Superior temporal gyrus (tissue), 1 donor: ENCODE data around the gene DISP1.

Source experiments
- DNase-seq: peaks from one replicate; pipeline ENCODE4 v3.0.0-alpha.2; 2016; ENCODE audit errors: extremely low spot score

The DISP1 gene, protein sequence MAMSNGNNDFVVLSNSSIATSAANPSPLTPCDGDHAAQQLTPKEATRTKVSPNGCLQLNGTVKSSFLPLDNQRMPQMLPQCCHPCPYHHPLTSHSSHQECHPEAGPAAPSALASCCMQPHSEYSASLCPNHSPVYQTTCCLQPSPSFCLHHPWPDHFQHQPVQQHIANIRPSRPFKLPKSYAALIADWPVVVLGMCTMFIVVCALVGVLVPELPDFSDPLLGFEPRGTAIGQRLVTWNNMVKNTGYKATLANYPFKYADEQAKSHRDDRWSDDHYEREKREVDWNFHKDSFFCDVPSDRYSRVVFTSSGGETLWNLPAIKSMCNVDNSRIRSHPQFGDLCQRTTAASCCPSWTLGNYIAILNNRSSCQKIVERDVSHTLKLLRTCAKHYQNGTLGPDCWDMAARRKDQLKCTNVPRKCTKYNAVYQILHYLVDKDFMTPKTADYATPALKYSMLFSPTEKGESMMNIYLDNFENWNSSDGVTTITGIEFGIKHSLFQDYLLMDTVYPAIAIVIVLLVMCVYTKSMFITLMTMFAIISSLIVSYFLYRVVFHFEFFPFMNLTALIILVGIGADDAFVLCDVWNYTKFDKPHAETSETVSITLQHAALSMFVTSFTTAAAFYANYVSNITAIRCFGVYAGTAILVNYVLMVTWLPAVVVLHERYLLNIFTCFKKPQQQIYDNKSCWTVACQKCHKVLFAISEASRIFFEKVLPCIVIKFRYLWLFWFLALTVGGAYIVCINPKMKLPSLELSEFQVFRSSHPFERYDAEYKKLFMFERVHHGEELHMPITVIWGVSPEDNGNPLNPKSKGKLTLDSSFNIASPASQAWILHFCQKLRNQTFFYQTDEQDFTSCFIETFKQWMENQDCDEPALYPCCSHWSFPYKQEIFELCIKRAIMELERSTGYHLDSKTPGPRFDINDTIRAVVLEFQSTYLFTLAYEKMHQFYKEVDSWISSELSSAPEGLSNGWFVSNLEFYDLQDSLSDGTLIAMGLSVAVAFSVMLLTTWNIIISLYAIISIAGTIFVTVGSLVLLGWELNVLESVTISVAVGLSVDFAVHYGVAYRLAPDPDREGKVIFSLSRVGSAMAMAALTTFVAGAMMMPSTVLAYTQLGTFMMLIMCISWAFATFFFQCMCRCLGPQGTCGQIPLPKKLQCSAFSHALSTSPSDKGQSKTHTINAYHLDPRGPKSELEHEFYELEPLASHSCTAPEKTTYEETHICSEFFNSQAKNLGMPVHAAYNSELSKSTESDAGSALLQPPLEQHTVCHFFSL (N-terminal part only)

DNA sequence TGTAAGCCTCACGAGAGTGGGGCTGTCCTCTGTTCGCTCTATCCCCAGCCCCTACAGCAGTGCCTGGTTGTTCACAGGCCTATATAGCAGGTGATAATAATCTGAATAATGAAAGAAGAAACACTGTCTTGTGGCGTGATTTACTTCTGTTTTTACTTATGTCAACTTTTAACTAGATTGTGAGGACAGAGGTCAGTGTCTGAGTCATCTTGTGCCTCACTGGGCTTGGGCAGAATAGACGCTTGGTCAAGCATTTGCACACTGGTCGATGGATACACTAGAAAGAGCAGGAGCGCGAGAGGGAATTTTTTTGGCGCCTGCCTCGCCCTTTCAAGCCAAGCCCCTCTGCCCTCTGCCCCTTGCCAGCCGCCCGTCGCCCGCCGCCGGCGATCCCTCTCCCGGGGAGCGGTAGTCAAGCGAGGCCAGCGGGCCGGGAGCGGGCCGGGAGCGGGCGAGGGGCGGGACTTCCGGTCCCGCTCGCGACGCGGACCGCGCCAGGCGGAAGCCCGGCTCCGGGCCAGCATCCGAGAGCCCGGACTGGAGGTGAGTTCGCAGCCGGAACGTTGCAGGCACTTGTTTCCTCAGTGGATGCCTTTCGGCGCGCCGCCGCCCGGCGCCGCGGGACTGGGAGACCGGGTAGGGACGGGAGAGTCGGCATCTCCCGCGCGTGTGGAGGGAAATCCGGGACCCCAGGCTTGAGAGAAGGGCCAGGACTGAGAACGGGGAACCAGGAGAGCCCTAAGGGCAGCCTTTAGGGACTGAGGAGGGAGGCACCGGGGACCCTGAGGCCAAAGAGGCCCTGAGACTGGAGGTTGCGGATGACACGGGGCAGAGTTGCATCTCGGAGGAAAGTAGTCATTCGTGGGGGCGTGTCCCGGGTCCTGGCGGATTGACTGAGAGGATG is at the start of gene DISP1:
Gene DISP1, plus strand, starts transcription at position 504 of the 904 bp plus-strand sequence. CDS start 127,785 bp downstream, outside the sequence.
- peak; percentile 74 for DNase-seq

DNA sequence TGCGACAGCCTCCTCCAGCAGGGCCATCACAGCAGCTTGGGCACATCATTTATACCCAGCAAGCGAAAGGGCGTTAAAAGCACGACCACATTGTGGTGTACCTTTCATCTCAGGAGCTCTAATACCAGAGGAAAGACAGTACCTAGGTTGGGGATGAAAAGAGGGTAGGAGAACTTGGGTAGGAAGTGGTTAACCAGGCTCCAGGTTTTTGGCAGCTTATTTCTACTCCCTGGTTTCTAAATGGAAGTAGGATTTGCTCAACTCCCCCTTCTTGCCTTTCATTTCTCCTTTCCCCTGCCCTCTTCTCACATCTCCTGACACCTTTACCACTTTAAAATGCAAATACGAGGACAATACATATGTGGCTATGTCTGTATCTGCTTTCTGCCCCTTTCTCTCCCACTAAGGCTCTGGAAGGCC is 47.7 kb upstream of the DISP1 start:
- no peak for DNase-seq

DNA sequence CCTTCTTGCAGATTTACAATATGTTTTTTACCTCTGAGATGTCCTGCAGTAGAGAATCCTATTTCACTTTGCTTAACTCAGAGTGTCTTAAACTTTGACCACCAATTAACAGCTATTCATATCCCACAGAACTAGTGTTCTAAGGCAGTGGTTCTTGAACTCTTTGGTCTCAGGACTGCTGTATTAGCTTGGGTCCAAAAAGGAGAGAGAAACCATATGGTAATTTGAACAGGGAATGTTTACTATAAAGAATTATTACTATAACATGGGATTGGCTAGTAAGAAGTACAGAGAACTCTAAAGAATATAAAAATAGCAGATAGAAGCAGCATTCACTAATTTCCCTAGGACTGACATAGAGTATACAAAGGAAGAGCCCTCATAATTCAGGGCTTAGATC is 46.2 kb upstream of the DISP1 start:
- DNase-seq: no peak

DNA sequence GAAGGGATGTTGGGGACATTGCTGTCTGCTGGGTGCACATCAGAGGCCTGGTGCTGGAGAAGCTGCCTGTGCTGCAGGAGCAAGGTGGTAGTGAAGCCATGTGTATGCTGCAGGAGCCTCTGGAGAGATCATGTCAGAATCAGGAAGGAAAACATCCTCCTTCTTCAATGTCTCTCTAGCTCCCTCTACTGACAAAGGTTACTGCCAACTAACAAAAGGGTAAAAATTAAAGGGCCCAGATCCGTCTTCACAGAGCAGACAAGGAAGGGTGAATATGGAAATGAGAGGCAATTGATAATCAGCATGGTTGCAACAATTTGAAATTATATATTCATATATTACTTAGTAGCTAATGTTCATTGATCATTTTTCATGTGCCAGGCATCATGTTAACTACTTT is 45.7 kb upstream of the DISP1 start:
- DNase-seq: no peak

DNA sequence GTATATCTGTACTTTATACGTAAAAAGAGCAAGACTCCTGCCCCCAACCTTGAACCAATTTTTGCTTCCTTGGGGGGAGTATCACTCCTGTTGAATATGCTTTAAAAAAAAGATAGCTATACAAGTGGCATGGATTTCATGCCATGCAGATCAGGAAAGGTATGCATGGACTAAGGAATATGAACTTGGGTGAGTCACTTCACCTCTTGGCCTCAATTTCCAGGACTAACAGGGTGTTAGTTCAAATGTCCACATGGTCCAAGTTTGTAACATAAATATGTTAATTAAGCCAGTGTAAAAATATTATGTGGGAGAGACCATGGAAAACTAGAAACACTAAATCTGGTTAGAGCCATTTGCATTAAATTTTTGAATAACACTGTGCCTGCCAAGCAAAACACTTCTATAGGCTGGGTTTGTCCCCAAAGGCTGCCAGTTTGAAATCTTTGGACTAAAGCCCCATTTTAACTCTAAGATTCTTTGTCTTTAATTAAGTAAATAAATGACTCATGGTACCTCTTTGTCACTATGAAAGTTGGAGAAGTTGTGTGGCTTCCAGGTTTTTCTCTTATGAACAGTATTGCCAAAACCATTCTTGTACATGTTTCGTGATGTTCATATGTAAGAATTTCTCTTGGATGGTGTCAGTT is 44.7 kb upstream of the DISP1 start:
- no peak for DNase-seq

DNA sequence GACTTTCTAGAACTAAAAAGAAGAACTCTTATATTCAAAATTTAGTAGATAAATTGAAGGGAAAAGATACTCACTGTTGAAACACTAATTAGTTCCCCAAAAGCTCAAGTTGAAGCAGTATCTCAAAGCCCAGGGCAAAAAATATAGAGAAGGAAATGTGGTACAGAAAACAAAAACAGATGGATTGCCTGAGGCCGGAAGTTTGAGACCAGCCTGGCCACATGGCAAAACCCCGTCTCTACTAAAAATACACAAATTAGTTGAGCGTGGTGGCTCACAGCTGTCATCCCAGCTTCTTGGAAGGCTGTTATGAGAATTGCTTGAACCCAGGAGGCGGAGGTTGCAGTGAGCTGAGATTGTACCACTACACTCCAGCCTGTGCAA is 41.9 kb upstream of the DISP1 start:
- no peak for DNase-seq

DNA sequence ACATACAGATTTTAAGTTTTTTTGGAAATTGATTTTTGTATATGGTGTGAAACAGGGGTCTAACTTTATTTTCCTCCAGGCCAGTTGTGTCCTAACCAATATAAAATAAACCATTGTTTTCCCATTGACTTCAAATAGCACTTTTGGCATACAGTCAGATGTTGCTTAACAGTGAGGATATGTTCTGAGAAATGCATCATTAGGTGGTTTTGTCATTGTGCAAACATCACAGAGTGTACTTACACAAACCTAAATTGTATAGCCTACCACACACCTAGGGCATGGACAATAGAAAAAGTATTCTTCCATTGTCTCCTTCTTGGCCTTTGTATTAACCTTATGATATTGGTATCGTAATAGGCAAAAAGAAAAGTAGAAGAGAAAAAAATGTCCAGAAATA is 37.4 kb upstream of the DISP1 start:
- no peak for DNase-seq

DNA sequence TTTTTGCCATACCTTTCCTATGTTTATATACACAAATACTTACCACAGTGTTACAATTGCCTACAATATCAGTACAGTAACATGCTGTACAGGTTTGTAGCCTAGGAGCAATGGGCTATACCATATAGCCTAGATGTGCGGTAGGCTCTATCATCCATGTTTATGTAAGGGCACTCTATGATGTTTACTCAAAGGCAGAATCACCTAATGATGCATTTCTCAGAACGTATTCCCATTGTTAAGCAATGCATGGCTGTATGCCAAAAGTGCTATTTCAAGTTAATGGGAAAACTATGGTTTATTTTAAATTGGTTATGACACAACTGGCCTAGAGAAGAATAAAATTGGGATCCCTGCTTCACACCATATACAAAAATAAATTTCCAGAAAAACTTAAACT is 36.9 kb upstream of the DISP1 start:
- no peak for DNase-seq

DNA sequence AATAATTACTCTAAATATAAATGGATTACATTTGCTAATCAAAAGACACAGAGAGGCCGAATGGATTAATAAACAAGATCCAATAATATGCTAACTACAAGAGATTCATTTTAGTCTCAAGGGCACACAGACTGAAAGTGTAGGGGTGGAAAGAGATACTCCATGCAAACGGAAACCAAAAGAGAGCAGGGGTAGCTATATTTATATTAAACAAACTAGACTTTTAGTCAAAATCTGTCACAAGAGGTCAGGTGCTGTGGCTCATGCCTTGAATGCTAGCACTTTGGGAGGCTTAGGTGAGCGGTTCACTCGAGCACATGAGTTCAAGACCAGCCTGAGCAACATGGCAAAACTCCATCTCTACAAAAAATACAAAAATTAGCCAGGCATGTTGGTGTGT is 33.6 kb upstream of the DISP1 start:
- no peak for DNase-seq

DNA sequence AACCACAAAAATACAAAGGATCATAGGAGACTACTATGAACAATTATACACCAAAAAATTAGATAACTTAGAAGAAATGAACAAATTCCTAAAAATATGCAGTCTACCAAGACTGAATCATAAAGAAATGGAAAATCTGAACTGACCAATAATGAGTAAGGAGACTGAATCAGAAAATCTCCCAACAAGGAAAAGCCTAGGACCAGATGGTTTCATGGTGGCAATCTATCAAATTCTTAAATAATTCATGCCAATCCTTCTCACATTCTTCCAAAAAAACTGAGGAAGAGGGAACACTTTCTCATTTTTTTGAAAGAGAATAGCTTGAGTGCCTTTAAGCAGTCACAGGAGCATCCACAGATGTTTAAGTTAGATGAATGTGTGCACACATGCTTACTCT is 31.8 kb upstream of the DISP1 start:
- no peak for DNase-seq

DNA sequence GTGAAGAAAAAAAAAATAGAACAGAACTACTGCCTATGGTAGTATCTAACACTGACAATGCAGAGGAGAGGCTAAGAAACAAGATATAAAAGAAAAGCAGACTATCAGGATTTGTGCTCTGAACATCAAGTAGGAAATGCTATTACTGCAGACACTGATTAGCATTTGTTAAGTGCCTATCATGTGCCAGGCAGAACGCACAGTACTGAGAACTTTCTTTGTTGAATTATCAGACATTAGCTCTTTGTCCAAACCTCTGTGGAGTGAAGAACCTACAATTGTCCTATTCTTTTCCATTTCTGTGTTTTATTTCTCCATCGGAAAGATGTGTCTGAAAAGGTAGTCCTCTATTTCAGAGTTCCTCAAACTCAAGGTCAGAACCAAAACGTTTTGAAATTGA is 30.5 kb upstream of the DISP1 start:
- DNase-seq: peak; percentile 75

DNA sequence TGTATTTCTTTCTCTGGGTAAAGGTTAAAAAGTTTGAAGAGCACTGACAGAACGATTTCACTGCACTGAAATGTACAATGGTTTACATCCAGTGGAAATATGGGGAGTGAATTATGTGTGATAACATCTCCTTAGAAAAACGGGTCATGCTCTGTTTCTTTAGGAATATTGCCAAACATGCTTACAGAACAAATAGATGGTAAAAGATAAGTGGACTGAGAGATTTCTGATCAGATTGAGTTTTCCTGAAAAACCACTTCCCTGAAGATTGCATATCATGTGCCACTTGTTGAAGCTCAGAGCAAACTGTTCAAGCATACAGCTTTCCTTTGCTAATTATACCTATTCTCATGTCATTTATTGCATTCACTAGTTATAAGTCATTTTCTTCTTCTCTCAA is 29.9 kb upstream of the DISP1 start:
- DNase-seq: no peak

DNA sequence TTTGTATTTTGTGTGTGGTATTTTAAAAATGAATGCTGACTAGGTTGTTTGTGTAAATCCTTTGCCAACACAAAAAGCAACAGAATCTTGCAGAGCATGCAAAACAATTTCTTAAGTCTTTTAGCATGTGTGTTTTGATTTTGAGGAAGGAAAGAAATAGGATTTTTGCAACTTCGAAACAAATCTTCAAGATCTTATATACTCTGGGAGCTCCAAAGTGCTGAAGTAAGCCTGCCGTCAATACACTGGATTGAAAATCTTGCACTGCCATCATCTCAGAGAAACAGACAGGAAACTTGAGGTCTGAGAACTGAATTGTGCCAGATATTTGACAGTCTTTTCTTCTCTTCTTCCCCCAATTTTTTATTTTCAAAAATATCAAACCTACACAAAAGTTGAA is 29.3 kb upstream of the DISP1 start:
- DNase-seq: no peak

DNA sequence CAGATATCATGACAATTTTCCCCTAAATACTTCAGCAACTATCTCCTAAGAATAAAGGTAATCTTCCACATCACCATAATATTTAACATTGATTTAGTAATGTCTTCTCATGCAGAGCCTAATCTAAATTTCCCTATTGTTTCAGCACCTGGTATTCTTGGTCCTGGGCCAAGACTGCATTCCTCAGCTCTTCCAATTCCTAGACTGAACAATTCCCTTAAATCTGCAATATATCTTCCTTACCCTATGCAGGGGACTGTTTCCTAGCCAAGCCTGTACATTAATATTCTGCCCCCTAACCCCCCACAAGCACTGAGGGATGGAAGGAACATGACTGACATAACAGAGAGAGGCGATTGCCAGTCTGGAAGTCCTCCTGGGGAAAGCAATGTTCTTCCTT is 28.7 kb upstream of the DISP1 start:
- DNase-seq: no peak

DNA sequence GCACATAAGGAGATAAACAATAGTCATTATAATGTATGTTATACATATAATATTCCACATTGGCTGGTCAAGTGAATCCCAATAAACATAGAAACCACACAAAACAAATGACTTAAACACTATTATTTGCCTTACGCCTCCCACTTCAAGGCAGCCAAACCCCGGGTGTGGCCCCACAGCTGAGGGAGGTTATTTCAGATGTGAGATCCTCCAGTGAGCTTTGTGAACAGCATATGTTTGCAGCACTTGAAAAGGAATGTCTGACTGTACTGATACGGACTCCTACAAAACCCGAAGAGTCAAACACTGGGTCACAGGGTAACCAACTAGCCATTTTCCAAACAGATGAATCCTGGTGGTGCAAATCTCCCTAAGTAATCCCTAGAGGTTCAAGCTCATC is 27.1 kb upstream of the DISP1 start:
- DNase-seq: no peak

DNA sequence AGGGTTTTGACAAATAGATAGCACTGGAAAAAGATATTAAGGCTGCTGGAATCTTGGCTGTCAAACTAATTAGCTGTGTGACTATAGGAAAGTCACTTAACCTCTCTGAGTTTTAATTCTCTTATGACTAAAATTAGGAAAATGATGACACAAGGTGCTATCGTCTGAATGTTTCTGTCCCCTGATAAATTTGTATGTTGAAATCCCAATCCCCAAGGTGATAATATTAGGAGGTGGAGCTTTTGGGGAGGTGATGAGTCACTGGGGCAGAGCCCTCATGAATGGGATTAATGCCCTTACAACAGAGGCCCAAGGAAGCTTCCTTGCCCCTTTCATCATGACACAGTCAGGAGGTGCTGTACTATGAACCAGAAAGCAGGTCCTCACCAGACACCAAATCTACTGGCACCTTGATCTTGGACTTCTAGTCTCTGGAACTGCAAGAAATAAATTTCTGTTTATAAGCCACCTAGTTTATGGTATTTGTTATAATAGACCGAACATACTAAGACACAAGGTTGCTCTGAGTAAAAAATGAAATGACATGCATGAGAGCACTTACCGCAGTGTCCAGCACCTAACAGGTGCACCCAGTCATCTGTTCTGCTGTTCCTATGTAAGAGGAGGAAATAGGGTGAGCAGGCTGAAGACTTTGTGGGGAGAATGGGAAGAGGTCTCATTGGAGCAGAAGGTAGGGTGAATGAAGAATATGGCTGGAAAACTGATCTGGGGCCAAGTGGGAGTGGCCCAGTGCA is 26.3 kb upstream of the DISP1 start:
- no peak for DNase-seq

DNA sequence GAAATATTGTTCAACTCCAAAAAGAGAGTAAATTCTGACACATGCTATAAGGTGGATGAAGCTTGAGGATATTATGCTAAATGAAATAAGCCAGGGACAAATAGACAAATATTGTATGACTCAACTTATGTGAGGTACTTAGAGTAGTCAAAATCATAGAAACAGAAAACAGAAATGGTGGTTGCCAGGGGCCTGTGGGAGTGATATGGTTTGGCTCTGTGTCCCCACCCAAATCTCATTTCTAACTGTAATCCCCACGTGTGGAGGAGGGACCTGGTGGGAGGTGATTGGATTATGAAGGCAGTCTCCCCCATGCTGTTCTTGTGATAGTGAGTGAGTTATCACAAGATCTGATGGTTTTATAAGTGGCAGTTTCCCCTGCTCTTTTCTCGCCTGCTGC is 24.7 kb upstream of the DISP1 start:
- DNase-seq: no peak

DNA sequence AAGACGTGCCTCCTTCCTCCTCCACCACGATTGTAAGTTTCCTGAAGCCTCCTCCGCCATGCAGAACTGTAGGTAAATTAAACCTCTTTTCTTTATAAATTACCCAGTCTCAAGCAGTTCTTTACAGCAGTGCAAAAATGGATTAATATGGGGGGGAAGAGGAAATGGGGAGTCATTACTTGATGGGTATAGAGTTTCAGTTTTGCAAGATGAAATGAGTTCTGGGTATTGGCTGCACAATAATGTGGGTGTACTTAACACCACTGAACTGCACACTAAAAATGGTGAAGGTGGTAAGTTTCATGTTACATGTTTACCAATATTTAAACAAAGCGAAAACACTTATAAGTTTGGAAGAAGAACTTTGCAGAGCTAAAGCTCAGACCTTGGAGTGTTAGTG is 24.3 kb upstream of the DISP1 start:
- no peak for DNase-seq

DNA sequence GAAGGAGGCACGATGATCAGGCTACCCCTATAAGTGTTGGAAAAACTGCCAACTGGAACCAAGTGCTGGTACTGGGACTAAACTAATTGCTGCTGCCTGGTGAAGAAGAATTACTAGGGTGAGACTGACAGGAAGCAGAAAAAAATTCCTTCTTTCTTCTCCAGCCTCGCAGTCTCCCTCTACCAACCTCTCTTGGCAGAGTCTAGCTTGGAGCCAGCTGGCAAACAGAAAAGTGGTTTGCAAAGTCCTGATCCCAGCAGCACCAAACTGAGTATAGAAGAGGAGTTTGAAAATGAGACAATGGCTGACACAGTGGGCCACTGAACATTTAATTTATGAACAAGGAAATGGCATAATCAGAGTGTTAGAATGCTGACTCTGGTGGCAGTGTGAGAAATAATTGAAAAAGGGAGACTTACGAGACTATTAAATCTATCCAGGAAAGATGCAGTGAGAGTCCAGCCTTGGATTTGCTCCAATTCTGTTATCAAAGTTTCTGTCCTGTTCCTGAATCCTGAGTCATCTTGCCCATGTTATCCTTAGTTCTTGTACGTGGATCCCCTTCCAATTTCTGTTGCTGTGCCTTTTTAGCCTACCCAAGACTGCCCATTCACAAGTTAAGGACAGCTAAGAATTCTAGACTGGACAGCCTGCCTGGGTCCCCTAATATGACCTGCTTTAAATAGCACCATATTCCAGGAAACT is 23.7 kb upstream of the DISP1 start:
- DNase-seq: no peak
